ENCODE data around the gene STK38.

DNA sequence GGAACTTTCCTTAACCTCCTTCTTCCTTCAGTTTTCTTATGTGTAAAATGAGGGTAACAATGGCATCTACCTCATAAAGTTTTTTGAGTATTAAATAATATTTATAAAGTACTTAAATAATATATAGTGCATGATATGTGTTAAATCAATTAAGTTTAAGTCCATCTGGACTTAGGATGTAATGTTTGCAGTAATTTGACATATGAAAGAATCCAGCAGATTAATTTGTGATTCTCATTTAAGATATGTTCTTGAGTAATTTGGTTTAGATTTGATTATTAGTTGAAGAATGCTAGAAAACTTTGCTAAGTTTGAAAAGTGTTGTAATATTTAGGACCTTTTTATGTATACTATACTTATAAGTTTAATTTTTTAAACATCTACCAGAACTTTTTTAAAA, 86.4 kb downstream of the STK38 start:
- TF ChIP-seq, protein P1, sequence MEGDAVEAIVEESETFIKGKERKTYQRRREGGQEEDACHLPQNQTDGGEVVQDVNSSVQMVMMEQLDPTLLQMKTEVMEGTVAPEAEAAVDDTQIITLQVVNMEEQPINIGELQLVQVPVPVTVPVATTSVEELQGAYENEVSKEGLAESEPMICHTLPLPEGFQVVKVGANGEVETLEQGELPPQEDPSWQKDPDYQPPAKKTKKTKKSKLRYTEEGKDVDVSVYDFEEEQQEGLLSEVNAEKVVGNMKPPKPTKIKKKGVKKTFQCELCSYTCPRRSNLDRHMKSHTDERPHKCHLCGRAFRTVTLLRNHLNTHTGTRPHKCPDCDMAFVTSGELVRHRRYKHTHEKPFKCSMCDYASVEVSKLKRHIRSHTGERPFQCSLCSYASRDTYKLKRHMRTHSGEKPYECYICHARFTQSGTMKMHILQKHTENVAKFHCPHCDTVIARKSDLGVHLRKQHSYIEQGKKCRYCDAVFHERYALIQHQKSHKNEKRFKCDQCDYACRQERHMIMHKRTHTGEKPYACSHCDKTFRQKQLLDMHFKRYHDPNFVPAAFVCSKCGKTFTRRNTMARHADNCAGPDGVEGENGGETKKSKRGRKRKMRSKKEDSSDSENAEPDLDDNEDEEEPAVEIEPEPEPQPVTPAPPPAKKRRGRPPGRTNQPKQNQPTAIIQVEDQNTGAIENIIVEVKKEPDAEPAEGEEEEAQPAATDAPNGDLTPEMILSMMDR (IDR thresholded peaks at IDR 0.05): no peak
- TF ChIP-seq EZH2 (IDR thresholded peaks at IDR 0.05; ENCODE audit: borderline replicate concordance, insufficient read depth, low read depth, low read length, poor library complexity, severe bottlenecking): no peak

All from B cell (primary cell).